WTC11 (cell line): ENCODE measurements around the gene SYNC.

Experiments
- CREB1 ChIP-seq: sonication (generic); formaldehyde crosslinking; IDR thresholded peaks from 2 replicates; pipeline ENCODE4 v1.8.0; 2023; ENCODE audit warnings: mild to moderate bottlenecking, missing genetic modification reagents
- CTCF ChIP-seq: fragments of 200-600 bp; IDR thresholded peaks from 2 replicates; pipeline ENCODE4 v1.8.0; 2022; ENCODE audit warnings: antibody characterized with exemption
- JUN ChIP-seq: sonication (generic); formaldehyde crosslinking; IDR thresholded peaks from 2 replicates; pipeline ENCODE4 v1.8.0; 2023; ENCODE audit warnings: mild to moderate bottlenecking, missing genetic modification reagents
- MXD4 ChIP-seq: fragments of 250-450 bp; sonication (Bioruptor Pico); IDR thresholded peaks from 2 replicates; pipeline ENCODE4 v1.8.0; 2021; ENCODE audit warnings: mild to moderate bottlenecking, moderate library complexity, borderline replicate concordance
- USF2 ChIP-seq: sonication (generic); formaldehyde crosslinking; IDR thresholded peaks from 2 replicates; pipeline ENCODE4 v1.8.1; 2023; ENCODE audit warnings: mild to moderate bottlenecking, missing genetic modification reagents, moderate library complexity

DNA sequence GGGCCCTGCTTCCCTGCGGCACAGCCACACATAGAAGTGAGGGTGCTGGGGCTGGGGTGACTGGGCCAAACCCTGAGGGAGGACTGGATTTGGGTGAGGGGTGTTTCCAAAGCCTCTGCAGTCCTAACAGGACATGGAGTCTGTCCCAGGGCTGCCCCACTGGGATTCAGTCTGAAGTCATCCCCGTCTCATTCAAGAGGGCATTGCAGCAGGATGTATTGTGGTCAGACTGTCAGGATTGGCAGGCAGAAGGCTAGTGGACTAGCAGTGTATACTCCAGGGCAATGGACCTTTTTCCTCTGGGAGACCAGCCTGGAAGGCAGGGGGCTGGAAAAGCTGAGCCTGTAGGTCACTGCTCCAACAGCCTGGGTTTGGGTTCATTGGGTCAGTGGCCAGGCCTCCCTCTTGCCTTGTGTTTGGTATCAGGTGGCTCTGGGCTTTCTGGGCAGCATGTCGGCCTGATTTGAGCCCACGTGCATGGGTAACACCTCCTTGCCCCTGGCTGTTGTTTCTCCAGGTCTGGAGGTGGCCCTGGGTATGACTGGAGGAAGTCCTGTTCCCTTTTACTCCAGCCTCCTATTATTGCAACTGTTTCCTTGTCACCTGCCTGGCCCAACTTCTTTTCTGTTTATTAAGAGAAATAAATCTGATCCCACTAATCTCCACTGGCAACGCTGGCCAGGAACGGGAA lies 41.0 kb upstream of the SYNC start:
- TF ChIP-seq USF2 (CRISPR knock-in tag) (no peak), CTCF (no peak), MXD4 (no peak), JUN (CRISPR knock-in tag) (no peak), CREB1 (CRISPR knock-in tag) (no peak)
